GM21447 (cell line): ENCODE data around the gene CAPN6.

Experiments used
- ATAC-seq: cut with Tn5 transposase; IDR thresholded peaks from one replicate; pipeline ENCODE4 v1.9.1; 2021; ENCODE audit not compliant: unreplicated experiment

The CAPN6 gene, protein sequence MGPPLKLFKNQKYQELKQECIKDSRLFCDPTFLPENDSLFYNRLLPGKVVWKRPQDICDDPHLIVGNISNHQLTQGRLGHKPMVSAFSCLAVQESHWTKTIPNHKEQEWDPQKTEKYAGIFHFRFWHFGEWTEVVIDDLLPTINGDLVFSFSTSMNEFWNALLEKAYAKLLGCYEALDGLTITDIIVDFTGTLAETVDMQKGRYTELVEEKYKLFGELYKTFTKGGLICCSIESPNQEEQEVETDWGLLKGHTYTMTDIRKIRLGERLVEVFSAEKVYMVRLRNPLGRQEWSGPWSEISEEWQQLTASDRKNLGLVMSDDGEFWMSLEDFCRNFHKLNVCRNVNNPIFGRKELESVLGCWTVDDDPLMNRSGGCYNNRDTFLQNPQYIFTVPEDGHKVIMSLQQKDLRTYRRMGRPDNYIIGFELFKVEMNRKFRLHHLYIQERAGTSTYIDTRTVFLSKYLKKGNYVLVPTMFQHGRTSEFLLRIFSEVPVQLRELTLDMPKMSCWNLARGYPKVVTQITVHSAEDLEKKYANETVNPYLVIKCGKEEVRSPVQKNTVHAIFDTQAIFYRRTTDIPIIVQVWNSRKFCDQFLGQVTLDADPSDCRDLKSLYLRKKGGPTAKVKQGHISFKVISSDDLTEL

DNA sequence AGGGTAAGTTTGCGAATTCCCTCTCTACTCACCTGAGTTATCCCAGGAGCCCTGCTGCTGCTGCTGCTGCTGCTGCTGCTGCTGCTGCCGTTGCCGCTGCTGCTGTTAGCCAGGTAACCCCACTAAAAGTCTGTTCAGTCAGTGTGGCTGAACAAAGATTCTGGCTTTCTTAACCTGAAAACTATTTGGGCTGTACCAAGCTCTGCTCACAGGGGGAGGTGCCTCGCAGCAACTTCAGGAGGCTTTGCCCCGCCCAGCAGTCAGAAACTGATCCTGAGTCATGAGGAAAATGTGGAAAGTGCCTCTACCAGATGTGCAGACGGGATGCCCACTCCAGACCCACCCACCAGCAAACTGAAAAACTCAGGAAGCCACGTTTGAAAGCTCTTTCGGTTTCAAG lies at the start of gene CAPN6:
CAPN6 (minus strand) TSS at position 145 of the 400 bp plus-strand sequence. CDS start 6,547 bp downstream, outside the sequence.
- ATAC-seq: no peak

GRCh38 chrX:111319451-111319850 lies 49.2 kb upstream of the CAPN6 start:
- no peak for ATAC-seq

DNA sequence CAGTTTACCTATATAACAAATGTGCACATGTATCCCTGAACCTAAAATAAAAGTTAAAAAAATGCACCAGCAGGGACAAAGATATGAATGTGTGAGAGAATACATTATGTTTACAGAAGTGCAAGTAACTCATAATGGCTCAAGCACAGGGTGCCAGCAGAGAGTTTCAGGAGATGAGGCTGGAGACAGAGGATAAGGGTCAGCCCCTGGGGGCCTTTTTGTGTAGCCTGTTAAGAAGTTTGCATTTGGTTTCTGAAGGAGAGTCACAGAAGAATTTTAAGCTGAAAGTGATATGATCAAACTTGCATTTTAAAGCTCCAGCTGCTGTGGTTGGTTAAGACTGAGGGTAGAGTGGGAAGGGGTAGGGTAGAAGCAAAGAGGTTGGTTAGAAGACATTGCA lies 48.6 kb upstream of the CAPN6 start:
- ATAC-seq: no peak

- no peak for ATAC-seq
Measured at GRCh38 chrX:111309083-111309482, 38.8 kb upstream of the CAPN6 start.

DNA sequence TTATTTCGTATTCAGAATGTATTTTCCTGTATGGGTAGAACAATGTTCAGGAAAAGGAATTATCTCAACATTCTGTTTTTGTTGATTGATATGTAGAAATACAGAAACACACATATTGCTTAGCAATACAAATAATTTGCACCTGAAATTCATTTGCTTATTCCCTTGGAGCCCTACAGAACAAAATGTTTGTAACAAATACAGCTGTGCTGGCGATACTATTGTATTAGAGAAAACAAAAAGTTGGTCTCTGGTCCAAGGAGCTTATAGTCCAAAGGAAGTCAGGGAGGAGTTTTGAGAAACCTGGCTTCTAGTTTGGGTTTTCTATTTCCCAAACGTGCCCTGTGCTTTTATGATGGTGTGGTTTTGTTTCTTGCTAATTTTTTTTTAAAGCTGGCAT lies 37.8 kb upstream of the CAPN6 start:
- no peak for ATAC-seq

DNA sequence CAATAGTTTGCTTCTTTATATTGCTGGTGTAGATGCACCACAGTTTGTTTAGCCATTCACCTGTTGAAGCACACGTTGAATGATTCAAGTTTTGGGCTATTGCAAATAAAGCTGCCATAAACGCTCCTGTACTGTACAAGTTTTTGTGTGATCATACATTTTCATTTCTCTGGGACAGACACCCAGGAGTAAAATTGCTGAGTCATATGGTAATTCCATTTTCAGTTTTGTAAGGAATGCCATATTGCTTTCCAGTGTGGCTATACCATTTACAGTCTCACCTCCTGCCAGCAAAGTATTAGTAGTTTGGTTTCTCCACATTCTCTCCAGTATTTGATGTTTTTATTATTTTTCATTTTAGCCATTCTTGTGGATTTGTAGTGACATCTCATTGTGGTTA lies 32.0 kb upstream of the CAPN6 start:
- no peak for ATAC-seq

DNA sequence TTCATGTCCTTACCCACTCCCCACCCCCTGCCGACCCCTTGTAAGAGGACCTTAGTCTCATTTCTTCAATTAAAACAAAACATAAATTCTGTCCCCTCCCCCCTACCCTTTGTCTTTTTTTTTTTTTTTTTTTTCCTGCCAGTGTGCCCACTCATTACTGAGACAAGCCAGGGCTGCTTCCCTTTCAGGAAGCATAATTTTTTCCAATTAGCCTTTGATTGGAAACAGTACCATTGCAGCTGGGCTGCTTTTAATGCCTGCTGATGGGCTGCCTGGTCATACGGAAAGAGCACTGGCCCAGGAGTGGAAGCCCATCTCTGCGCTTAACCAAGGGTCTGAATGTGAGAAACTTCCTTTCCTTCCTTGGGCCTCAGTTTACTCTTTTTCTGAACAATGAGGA lies 18.6 kb upstream of the CAPN6 start:
- no peak for ATAC-seq

DNA sequence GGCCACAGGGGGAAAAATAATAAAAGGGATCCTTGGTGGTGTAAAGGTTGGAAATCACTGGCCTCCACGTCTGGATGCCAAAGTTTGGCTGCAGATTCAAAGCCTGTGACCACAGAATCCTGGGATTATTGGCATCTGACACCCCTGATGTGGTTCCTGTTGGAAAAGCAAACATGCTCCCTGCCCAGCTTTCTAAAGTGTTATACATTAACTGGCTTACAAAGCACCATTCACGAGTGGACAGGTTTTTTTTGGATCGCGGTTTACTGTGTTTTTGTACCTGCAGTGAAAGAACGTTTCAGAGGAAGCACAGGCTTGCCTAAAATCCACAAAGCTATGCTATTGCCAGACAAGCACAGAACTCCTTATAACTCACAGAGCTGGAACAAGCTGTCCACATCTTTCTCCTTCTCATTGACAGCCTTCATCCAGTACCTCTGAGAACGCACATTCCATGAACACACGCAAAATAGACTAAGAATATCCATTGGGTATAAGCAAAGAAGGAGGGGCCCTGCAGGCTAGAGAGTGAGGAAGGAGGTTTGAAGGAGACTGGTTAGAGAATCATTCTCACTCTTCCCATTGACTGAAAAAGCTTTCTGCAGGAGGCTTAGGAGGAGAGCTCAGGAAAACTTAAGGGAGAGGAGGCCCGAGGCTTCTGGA lies 14.5 kb upstream of the CAPN6 start:
- no peak for ATAC-seq

- no peak for ATAC-seq
Measured at GRCh38 chrX:111283446-111283845, 13.2 kb upstream of the CAPN6 start.

- ATAC-seq: no peak
Measured at GRCh38 chrX:111282991-111283390, 12.7 kb upstream of the CAPN6 start.

- ATAC-seq: no peak
Measured at GRCh38 chrX:111282139-111282538, 11.9 kb upstream of the CAPN6 start.

DNA sequence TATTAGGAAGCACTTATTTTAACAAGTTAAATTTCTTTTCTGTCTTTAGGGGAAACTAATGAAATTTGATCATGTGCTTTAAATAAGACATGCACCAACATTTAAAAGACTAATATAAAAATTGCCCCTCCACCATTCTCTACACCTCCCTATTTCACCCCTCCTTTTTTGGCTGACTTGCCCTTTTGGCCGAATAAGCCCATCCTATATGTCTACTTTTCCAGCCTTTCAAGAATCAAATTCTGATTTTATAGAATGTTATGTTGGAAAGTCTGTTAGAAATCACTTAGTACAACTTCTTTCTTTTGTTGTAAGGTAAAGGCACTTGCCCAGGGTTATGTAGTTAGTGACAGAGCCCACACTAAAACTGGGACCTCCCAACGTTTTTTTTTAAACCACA lies 1.8 kb downstream of the CAPN6 start:
- ATAC-seq: no peak

- no peak for ATAC-seq
Measured at GRCh38 chrX:111265486-111265885, 4.8 kb downstream of the CAPN6 start.

GRCh38 chrX:111264385-111264784 lies 5.9 kb downstream of the CAPN6 start:
- ATAC-seq: no peak

DNA sequence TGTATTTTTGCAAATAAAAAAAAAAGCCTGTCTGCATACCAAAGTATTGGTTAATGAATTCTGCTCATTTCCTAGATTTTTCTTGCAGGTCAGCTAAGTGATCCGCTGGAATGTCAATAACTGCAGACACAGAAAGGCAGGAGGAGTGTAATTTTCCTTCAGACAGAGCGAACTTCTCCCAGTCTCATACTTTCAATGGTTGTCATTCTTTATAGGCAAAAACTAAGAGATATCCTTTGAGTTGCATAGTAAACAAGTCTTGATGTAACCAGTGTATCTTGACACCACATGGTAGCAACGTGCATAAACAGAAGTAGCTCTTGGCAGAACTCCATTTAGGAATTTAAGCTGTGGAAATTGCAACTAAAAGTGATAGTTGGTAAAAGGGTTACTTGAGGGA lies 8.2 kb downstream of the CAPN6 start:
- ATAC-seq: no peak

- no peak for ATAC-seq
Measured at GRCh38 chrX:111260451-111260850, 9.8 kb downstream of the CAPN6 start.

- ATAC-seq: no peak
Measured at GRCh38 chrX:111259559-111259958, 10.7 kb downstream of the CAPN6 start.

- no peak for ATAC-seq
Measured at GRCh38 chrX:111257733-111258132, 12.6 kb downstream of the CAPN6 start.

DNA sequence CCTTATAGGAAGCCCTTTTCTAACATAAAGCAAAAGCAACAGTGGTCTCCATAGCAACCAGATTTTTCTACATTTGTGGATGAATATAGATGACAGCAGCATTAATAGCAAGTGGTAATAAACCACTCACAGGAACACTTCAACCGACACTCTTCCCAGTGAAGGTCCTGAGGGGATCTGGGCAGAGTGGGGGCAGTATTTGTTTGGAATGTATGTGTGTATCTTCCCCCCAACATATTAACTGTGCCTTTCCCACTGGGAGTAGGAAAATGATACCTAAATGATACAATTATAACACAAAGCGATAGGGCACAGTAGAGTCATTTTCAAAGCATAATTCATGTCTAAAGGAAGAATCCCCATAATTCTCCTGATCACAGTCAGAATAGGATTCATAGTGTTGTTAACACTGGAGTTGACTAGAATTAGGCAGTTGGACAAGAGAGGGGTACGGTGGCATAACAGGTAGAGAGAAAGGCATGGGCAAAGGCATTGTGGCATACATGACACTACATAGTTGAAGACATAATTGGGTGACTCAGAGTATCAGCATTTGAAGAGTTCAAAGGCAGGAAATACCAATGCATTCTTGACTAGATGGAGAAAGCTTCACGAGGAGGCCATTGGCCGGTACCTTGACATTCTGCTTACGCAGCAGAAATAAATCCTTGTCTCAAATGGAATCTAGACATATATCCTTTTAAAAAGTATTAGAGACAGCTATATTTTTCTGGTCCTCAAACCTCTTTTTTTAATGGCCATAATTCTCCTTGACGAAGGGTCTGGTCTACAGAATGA lies 15.2 kb downstream of the CAPN6 start:
- no peak for ATAC-seq

DNA sequence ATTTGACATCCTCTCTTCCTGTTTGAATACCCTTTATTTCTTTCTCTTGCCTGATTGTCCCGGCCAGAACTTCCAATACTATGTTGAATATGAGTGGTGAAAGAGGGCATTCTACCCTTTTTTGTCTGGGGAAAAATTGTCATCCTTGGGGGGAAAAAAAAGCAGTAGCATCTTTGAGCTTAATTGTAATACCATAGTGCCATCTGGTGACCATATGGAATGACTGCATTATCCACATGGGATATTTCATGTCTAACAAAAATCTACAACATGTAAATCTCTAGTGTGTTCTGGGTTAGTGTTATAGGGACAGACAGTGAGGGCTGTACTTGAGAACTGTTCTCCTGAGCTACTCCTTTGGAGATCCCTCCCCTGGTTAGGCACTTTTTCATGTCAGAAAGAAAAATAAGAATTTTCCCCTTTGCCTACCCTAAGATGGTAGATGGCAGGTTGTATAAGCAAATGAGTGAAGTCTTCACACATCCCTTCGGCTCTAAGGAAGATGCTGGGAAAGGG lies 26.0 kb downstream of the CAPN6 start:
- no peak for ATAC-seq

DNA sequence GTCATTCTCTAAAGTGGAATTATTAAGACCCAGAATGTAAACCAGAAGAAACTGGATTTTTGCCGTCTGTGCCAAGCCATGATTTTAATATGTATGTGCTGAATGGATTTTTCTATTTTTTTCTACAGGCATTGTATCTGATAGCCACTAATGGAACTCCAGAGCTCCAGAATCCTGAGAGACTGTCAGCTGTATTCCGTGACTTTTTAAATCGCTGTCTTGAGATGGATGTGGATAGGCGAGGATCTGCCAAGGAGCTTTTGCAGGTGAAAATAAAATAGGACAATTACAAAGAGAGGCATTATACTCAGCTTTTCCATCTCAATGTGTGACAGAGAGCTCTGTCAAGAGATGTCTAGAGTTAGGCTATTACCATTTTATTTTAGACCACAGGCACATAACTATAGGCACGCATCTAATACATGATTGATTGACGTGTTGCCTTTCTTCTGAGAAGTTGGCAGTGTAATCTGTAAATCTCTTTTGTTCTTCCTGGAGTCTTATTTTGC lies 53.9 kb downstream of the CAPN6 start:
- no peak for ATAC-seq
